ENCODE results near the gene JAKMIP3. TPM values are rescaled to one million over a fixed set of nuclear protein-coding genes. Genes with fewer than 3 reads are reported as not detected.

The JAKMIP3 gene
- total RNA-seq, 4 donors from 2014 or later: 0.42 to 0.98 (median 0.67) TPM

- H3K4me3 ChIP-seq: no peak overlapping the region
- H3K9me3 ChIP-seq: no peaks in the 10 kb centered on the region
- no peaks in the 10 kb centered on the region for H3K4me1 ChIP-seq
- 68 to 71% methylated on average over 7 of the region's 7 CpGs for WGBS, 2 donors
- no peak for DNase-seq (ENCODE audit: low spot score in 2 of 2)
- no peaks in the 10 kb centered on the region for H3K36me3 ChIP-seq
- TF ChIP-seq POLR2A (IDR thresholded peaks at IDR 0.05): no peak
- TF ChIP-seq CTCF (IDR thresholded peaks at IDR 0.05): no peak
- no peak for TF ChIP-seq EP300 (IDR thresholded peaks at IDR 0.05)
- no peak overlapping the region for H3K27ac ChIP-seq
- no peaks in the 10 kb centered on the region for H3K27me3 ChIP-seq
Observed at GRCh38 chr10:132103116-132103910, 37.6 kb downstream of the JAKMIP3 start.

GRCh38 chr10:132104062-132104461 is 38.3 kb downstream of the JAKMIP3 start:
- 84 to 93% methylated on average over 13 of the region's 13 CpGs for WGBS, 2 donors
- no peaks in the 10 kb centered on the region for H3K36me3 ChIP-seq
- no peak for DNase-seq (ENCODE audit: low spot score in 2 of 2)
- TF ChIP-seq EP300 (IDR thresholded peaks at IDR 0.05) (no peak), POLR2A (IDR thresholded peaks at IDR 0.05) (no peak)
- no peaks in the 10 kb centered on the region for H3K27me3 ChIP-seq
- no peak overlapping the region for H3K27ac ChIP-seq
- no peak overlapping the region for H3K4me3 ChIP-seq
- no peaks in the 10 kb centered on the region for H3K4me1 ChIP-seq
- no peaks in the 10 kb centered on the region for H3K9me3 ChIP-seq

GRCh38 chr10:132104471-132105301 is 38.9 kb downstream of the JAKMIP3 start:
- no peak overlapping the region for H3K4me3 ChIP-seq
- DNase-seq (ENCODE audit: low spot score in 2 of 2): no peak
- no peaks in the 10 kb centered on the region for H3K27me3 ChIP-seq
- TF ChIP-seq CTCF (IDR thresholded peaks at IDR 0.05) (no peak), POLR2A (IDR thresholded peaks at IDR 0.05) (no peak), EP300 (IDR thresholded peaks at IDR 0.05) (no peak)
- 82 to 92% methylated on average over 21 to 24 of the region's 27 CpGs for whole genome bisulfite sequencing, 2 donors
- H3K4me1 ChIP-seq: peaks cover 0 to 5% (median 0%) of the 10 kb centered on the region in 4 donors
- no peak overlapping the region for H3K27ac ChIP-seq
- no peaks in the 10 kb centered on the region for H3K36me3 ChIP-seq
- no peaks in the 10 kb centered on the region for H3K9me3 ChIP-seq

GRCh38 chr10:132105302-132105995 is 39.7 kb downstream of the JAKMIP3 start:
- TF ChIP-seq CTCF (IDR thresholded peaks at IDR 0.05) (no peak), POLR2A (IDR thresholded peaks at IDR 0.05) (no peak), EP300 (IDR thresholded peaks at IDR 0.05) (no peak)
- 68 to 72% methylated on average over 14 of the region's 14 CpGs for WGBS, 2 donors
- Histone ChIP-seq H3K4me1 (peaks cover 0 to 5% (median 0%) of the 10 kb centered on the region in 4 donors), H3K4me3 (no peak overlapping the region), H3K36me3 (no peaks in the 10 kb centered on the region), H3K9me3 (no peaks in the 10 kb centered on the region), H3K27ac (no peak overlapping the region), H3K27me3 (no peaks in the 10 kb centered on the region)
- DNase-seq (ENCODE audit: low spot score in 2 of 2): no peak

- Histone ChIP-seq H3K27me3 (no peaks in the 10 kb centered on the region), H3K36me3 (no peaks in the 10 kb centered on the region), H3K9me3 (no peaks in the 10 kb centered on the region), H3K27ac (no peak overlapping the region), H3K4me1 (peaks cover 0 to 5% (median 0%) of the 10 kb centered on the region in 4 donors), H3K4me3 (no peak overlapping the region)
- TF ChIP-seq POLR2A (IDR thresholded peaks at IDR 0.05) (no peak), EP300 (IDR thresholded peaks at IDR 0.05) (no peak), CTCF (IDR thresholded peaks at IDR 0.05) (no peak)
- WGBS, 2 donors: 81 to 89% methylated on average over 12 to 15 of the region's 15 CpGs
- DNase-seq (ENCODE audit: low spot score in 2 of 2): no peak
Observed at GRCh38 chr10:132106431-132106830, 40.7 kb downstream of the JAKMIP3 start.
